Stomach (tissue), 9 donors: Measurements from ENCODE around the gene DOK5. TPM values are rescaled to one million over a fixed set of nuclear protein-coding genes. Genes with fewer than 3 reads are reported as not detected.

Source experiments
- DNase-seq, 2 donors: peaks; one replicate each; pipeline versions ENCODE4 v3.0.0 to v3.0.0-alpha.2; 2013 to 2019
- H3K27ac ChIP-seq, 5 donors: fragments of 200-600 bp in 4 of 5; sonication (generic) in 4 of 5; one replicate each; pipeline ENCODE4 v1.5.1; 2013 to 2019; ENCODE audit warnings: mild to moderate bottlenecking in 1 of 5, moderate library complexity in 1 of 5
- H3K27me3 ChIP-seq, 3 donors: fragments of 200-600 bp; sonication (generic); one replicate each; pipeline ENCODE4 v1.5.1; 2017 to 2019; ENCODE audit warnings: mixed run types in 1 of 3
- H3K36me3 ChIP-seq, 4 donors: fragments of 200-600 bp; sonication (generic); 1 replicate in 3 of 4; 2 replicates in 1 of 4; pipeline ENCODE4 v1.5.1; 2016 to 2019
- H3K4me1 ChIP-seq, 4 donors: fragments of 200-600 bp; sonication (generic); one replicate each; pipeline ENCODE4 v1.5.1; 2016 to 2019
- H3K4me3 ChIP-seq, 4 donors: fragments of 200-600 bp; sonication (generic) in 3 of 4; one replicate each; pipeline ENCODE4 v1.5.1; 2016 to 2019; ENCODE audit warnings: mild to moderate bottlenecking in 1 of 4
- H3K9me3 ChIP-seq, 4 donors: fragments of 200-600 bp; sonication (generic); one replicate each; pipeline ENCODE4 v1.5.1; 2016 to 2019
- CTCF ChIP-seq, 7 experiments: fragments of 450-650 bp in 4 of 7; fragments of 200-600 bp in 3 of 7; sonication (generic) in 3 of 7; IDR thresholded peaks; one replicate each; pipeline ENCODE4 v1.5.1; 2016 to 2019; ENCODE audit warnings: antibody characterized with exemption in 7 of 7, control low read depth in 2 of 7, mild to moderate bottlenecking in 1 of 7
- EP300 ChIP-seq: sonication (generic); formaldehyde crosslinking; IDR thresholded peaks from one replicate; pipeline ENCODE4 v1.6.1; 2017; ENCODE audit warnings: antibody characterized with exemption
- POLR2A ChIP-seq, 4 donors: fragments of 450-650 bp; IDR thresholded peaks; one replicate each; pipeline ENCODE4 v1.6.1; 2016; ENCODE audit warnings: antibody characterized with exemption in 4 of 4, control low read depth in 2 of 4, mild to moderate bottlenecking in 1 of 4, moderate library complexity in 1 of 4
- POLR2AphosphoS5 ChIP-seq, 3 donors: sonication (generic); formaldehyde crosslinking; IDR thresholded peaks; one replicate each; pipeline ENCODE4 v1.6.1; 2016; ENCODE audit warnings: antibody characterized with exemption in 3 of 3
- WGBS, 5 donors: extraction: QIAGEN DNeasy Blood & Tissue Kit in 3 of 5; methylation state at CpG; one replicate each; pipeline versions ENCODE4 v1.1.5 to v1.1.7; 2013 to 2018; 5-methylcytosine and 5-hydroxymethylcytosine counted together
- intact Hi-C: fragments of 100-400 bp; cut with DNase I; formaldehyde crosslinking; loops from one replicate; pipeline ENCODE4 v1.15.1; 2023; ENCODE audit warnings: low total_unique reads
- polyA plus RNA-seq, 3 donors: library from polyadenylated mRNA; stranded (reverse); fragments of 200-250 nt; gene quantifications; one replicate each; pipeline ENCODE4 v1.2.3, GENCODE V29; 2013
- total RNA-seq, 5 donors: library from RNA; depleted of rRNA; stranded (reverse); fragments of >200 nt; gene quantifications; one replicate each; pipeline versions ENCODE4 v1.1.0 to v1.2.3, GENCODE V29; 2014 to 2016
- donor health status: healthy with polysubstance abuse.
- donor health status: Bipolar disorder and iron deficiency.
- donor health status: healthy.

The DOK5 gene
- total and polyA plus RNA-seq, 8 donors = 0.58 to 4.4 (median 1.1) TPM; not detected in 4

GRCh38 chr20:54534101-54534500 is 58.7 kb downstream of the DOK5 start:
- H3K36me3 ChIP-seq = no peaks in the 10 kb centered on the region
- H3K27ac ChIP-seq = no peak overlapping the region
- TF ChIP-seq EP300 (no peak), POLR2AphosphoS5 (IDR thresholded peaks at IDR 0.05) (no peak), CTCF (IDR thresholded peaks at IDR 0.05) (no peak), POLR2A (IDR thresholded peaks at IDR 0.05) (no peak)
- H3K9me3 ChIP-seq = peaks cover 0 to 17% (median 9%) of the 10 kb centered on the region in 4 donors
- no peaks in the 10 kb centered on the region for H3K4me1 ChIP-seq
- no peaks in the 10 kb centered on the region for H3K27me3 ChIP-seq
- 89 to 91% (median 90%) methylated on average over 4 of the region's 4 CpGs for WGBS, 5 donors
- intact Hi-C loops = no loop called here
- H3K4me3 ChIP-seq = no peak overlapping the region
- no peak for DNase-seq

GRCh38 chr20:54535033-54535432 is 59.6 kb downstream of the DOK5 start:
- Histone ChIP-seq H3K36me3 (no peaks in the 10 kb centered on the region), H3K27ac (no peak overlapping the region), H3K4me3 (no peak overlapping the region), H3K27me3 (no peaks in the 10 kb centered on the region), H3K9me3 (peaks cover 0 to 17% (median 9%) of the 10 kb centered on the region in 4 donors), H3K4me1 (no peaks in the 10 kb centered on the region)
- WGBS, 5 donors = 59 to 82% (median 69%) methylated on average over 2 of the region's 2 CpGs
- no peak for DNase-seq
- TF ChIP-seq POLR2A (IDR thresholded peaks at IDR 0.05) (no peak), CTCF (IDR thresholded peaks at IDR 0.05) (no peak), POLR2AphosphoS5 (IDR thresholded peaks at IDR 0.05) (no peak), EP300 (no peak)
- intact Hi-C loops = no loop called here

GRCh38 chr20:54535746-54536145 is 60.4 kb downstream of the DOK5 start:
- no peak for DNase-seq
- Histone ChIP-seq H3K4me3 (no peak overlapping the region), H3K36me3 (no peaks in the 10 kb centered on the region), H3K4me1 (no peaks in the 10 kb centered on the region), H3K9me3 (peaks cover 0 to 17% (median 9%) of the 10 kb centered on the region in 4 donors), H3K27ac (no peak overlapping the region), H3K27me3 (no peaks in the 10 kb centered on the region)
- TF ChIP-seq CTCF (IDR thresholded peaks at IDR 0.05) (no peak), POLR2AphosphoS5 (IDR thresholded peaks at IDR 0.05) (no peak), POLR2A (IDR thresholded peaks at IDR 0.05) (no peak), EP300 (no peak)
- intact Hi-C loops = no loop called here

GRCh38 chr20:54539521-54540046 is 64.2 kb downstream of the DOK5 start:
- no peaks in the 10 kb centered on the region for H3K36me3 ChIP-seq
- H3K4me3 ChIP-seq = no peak overlapping the region
- TF ChIP-seq POLR2AphosphoS5 (IDR thresholded peaks at IDR 0.05) (no peak), EP300 (no peak), CTCF (IDR thresholded peaks at IDR 0.05) (no peak), POLR2A (IDR thresholded peaks at IDR 0.05) (no peak)
- no peak overlapping the region for H3K27ac ChIP-seq
- 72 to 85% (median 79%) methylated on average over 7 of the region's 7 CpGs for WGBS, 5 donors
- intact Hi-C loops = no loop called here
- no peaks in the 10 kb centered on the region for H3K27me3 ChIP-seq
- H3K9me3 ChIP-seq = peaks cover 0 to 20% (median 11%) of the 10 kb centered on the region in 4 donors
- no peaks in the 10 kb centered on the region for H3K4me1 ChIP-seq
- no peak for DNase-seq
